ENCODE results near the gene SLAMF1. TPM values are rescaled to one million over a fixed set of nuclear protein-coding genes. Genes with fewer than 3 reads are reported as not detected.
A peak's percentile ranks its signal among the peaks of the same experiment; 100 is the strongest.

Gene SLAMF1
- total RNA-seq, 2 experiments from 2014 or later = 41.3 to 42.6 TPM

GRCh38 chr1:160610569-160611242, 36.1 kb downstream of the SLAMF1 start:
- POLR2A ChIA-PET = no interaction called here
- no peaks in the 10 kb centered on the region for H3K9me3 Mint-ChIP-seq
- no peak overlapping the region for H3K4me3 Mint-ChIP-seq
- peaks cover 42% of the 10 kb centered on the region for H3K4me1 Mint-ChIP-seq
- no peaks in the 10 kb centered on the region for H3K27me3 Mint-ChIP-seq
- H3K36me3 Mint-ChIP-seq = peaks cover 31% of the 10 kb centered on the region
- H3K27ac Mint-ChIP-seq = no peak overlapping the region
- ATAC-seq (ENCODE audit: low read depth) (no peak), DNase-seq (no peak)

GRCh38 chr1:160608941-160609340, 37.9 kb downstream of the SLAMF1 start:
- POLR2A ChIA-PET = interaction anchor here (1.0 to 1.4 kb wide), 2 partner anchors 68 to 180 kb away, joined by 3 to 5 read pairs; no protein-coding TSS in a partner anchor
- Mint-ChIP-seq H3K27ac (no peak overlapping the region), H3K27me3 (no peaks in the 10 kb centered on the region), H3K4me3 (no peak overlapping the region), H3K4me1 (peaks cover 35% of the 10 kb centered on the region), H3K9me3 (peaks cover 9% of the 10 kb centered on the region), H3K36me3 (peaks cover 35% of the 10 kb centered on the region)
- ATAC-seq (ENCODE audit: low read depth) = no peak
- no peak for DNase-seq

GRCh38 chr1:160608514-160608913, 38.3 kb downstream of the SLAMF1 start:
- peaks cover 33% of the 10 kb centered on the region for H3K4me1 Mint-ChIP-seq
- H3K27me3 Mint-ChIP-seq = no peaks in the 10 kb centered on the region
- H3K27ac Mint-ChIP-seq = no peak overlapping the region
- POLR2A ChIA-PET = interaction anchor here (0.8 to 1.4 kb wide), 2 partner anchors 62 to 180 kb away, joined by 3 to 5 read pairs; no protein-coding TSS in a partner anchor
- ATAC-seq (ENCODE audit: low read depth) (no peak), DNase-seq (no peak)
- H3K4me3 Mint-ChIP-seq = no peak overlapping the region
- H3K36me3 Mint-ChIP-seq = peaks cover 34% of the 10 kb centered on the region
- H3K9me3 Mint-ChIP-seq = peaks cover 11% of the 10 kb centered on the region

GRCh38 chr1:160608057-160608456, 38.8 kb downstream of the SLAMF1 start:
- Mint-ChIP-seq H3K4me3 (no peak overlapping the region), H3K27me3 (no peaks in the 10 kb centered on the region), H3K4me1 (peaks cover 33% of the 10 kb centered on the region), H3K27ac (no peak overlapping the region), H3K9me3 (peaks cover 13% of the 10 kb centered on the region), H3K36me3 (peaks cover 34% of the 10 kb centered on the region)
- POLR2A ChIA-PET = interaction anchor here (0.8 kb wide), 1 partner anchor 61 kb away, joined by 3 read pairs; no protein-coding TSS in a partner anchor
- no peak for ATAC-seq (ENCODE audit: low read depth)
- no peak for DNase-seq

GRCh38 chr1:160607672-160608032, 39.2 kb downstream of the SLAMF1 start:
- H3K4me1 Mint-ChIP-seq = peaks cover 31% of the 10 kb centered on the region
- H3K4me3 Mint-ChIP-seq = no peak overlapping the region
- H3K27ac Mint-ChIP-seq = peak overlapping the region; percentile 84
- DNase-seq (no peak), ATAC-seq (ENCODE audit: low read depth) (no peak)
- peaks cover 34% of the 10 kb centered on the region for H3K36me3 Mint-ChIP-seq
- H3K27me3 Mint-ChIP-seq = no peaks in the 10 kb centered on the region
- POLR2A ChIA-PET = interaction anchor here (0.8 to 1.8 kb wide), 6 partner anchors 32 to 179 kb away, joined by 3 to 6 read pairs (median 4); no protein-coding TSS in a partner anchor
- H3K9me3 Mint-ChIP-seq = peaks cover 16% of the 10 kb centered on the region

- Mint-ChIP-seq H3K27ac (peak overlapping the region; percentile 84), H3K36me3 (peaks cover 33% of the 10 kb centered on the region), H3K4me1 (peaks cover 31% of the 10 kb centered on the region), H3K9me3 (peaks cover 16% of the 10 kb centered on the region), H3K4me3 (peak overlapping the region; percentile 32), H3K27me3 (no peaks in the 10 kb centered on the region)
- POLR2A ChIA-PET = interaction anchor here (1.0 to 1.8 kb wide), 5 partner anchors 32 to 179 kb away, joined by 4 to 6 read pairs (median 4); no protein-coding TSS in a partner anchor
- ATAC-seq (ENCODE audit: low read depth) (peak; percentile 97), DNase-seq (no peak)
These were observed 39.7 kb downstream of the SLAMF1 start for GRCh38 chr1:160607011-160607671.

- Mint-ChIP-seq H3K36me3 (peaks cover 36% of the 10 kb centered on the region), H3K9me3 (peaks cover 16% of the 10 kb centered on the region), H3K4me1 (peaks cover 31% of the 10 kb centered on the region), H3K4me3 (peak overlapping the region; percentile 32), H3K27ac (peak overlapping the region; percentile 84), H3K27me3 (no peaks in the 10 kb centered on the region)
- DNase-seq (no peak), ATAC-seq (ENCODE audit: low read depth) (peak; percentile 15)
- POLR2A ChIA-PET = interaction anchor here (1.0 to 1.8 kb wide), 5 partner anchors 31 to 178 kb away, joined by 4 to 6 read pairs (median 4); no protein-coding TSS in a partner anchor
These were observed 40.2 kb downstream of the SLAMF1 start for GRCh38 chr1:160606611-160607010.

GRCh38 chr1:160605792-160606479, 40.9 kb downstream of the SLAMF1 start:
- Mint-ChIP-seq H3K27me3 (no peaks in the 10 kb centered on the region), H3K27ac (peak overlapping the region; percentile 84), H3K9me3 (peaks cover 20% of the 10 kb centered on the region), H3K36me3 (peaks cover 38% of the 10 kb centered on the region), H3K4me1 (peaks cover 28% of the 10 kb centered on the region), H3K4me3 (no peak overlapping the region)
- POLR2A ChIA-PET = interaction anchor here (1.0 to 1.8 kb wide), 3 partner anchors 37 to 177 kb away, joined by 3 to 6 read pairs (median 4); no protein-coding TSS in a partner anchor
- DNase-seq (no peak), ATAC-seq (ENCODE audit: low read depth) (no peak)

- H3K27me3 Mint-ChIP-seq = no peaks in the 10 kb centered on the region
- H3K4me1 Mint-ChIP-seq = peaks cover 23% of the 10 kb centered on the region
- no peak for DNase-seq
- H3K9me3 Mint-ChIP-seq = peaks cover 24% of the 10 kb centered on the region
- H3K4me3 Mint-ChIP-seq = no peak overlapping the region
- POLR2A ChIA-PET = interaction anchor here (1.0 kb wide), 1 partner anchor 37 kb away, joined by 3 read pairs; no protein-coding TSS in a partner anchor
- ATAC-seq (ENCODE audit: low read depth) = no peak
- H3K27ac Mint-ChIP-seq = peak overlapping the region; percentile 13
- H3K36me3 Mint-ChIP-seq = peaks cover 33% of the 10 kb centered on the region
These were observed 41.6 kb downstream of the SLAMF1 start for GRCh38 chr1:160605205-160605604.

- Mint-ChIP-seq H3K36me3 (peaks cover 35% of the 10 kb centered on the region), H3K27ac (no peak overlapping the region), H3K4me1 (peaks cover 2% of the 10 kb centered on the region), H3K27me3 (no peaks in the 10 kb centered on the region), H3K4me3 (no peak overlapping the region), H3K9me3 (peaks cover 29% of the 10 kb centered on the region)
- no peak for DNase-seq
- ATAC-seq (ENCODE audit: low read depth) = no peak
- POLR2A ChIA-PET = interaction anchor here (1.4 kb wide), 1 partner anchor 19 kb away, joined by 4 read pairs; the partner anchor contains the start of gene CD84
These were observed 49.1 kb downstream of the SLAMF1 start for GRCh38 chr1:160597705-160598104.

GRCh38 chr1:160597051-160597450, 49.8 kb downstream of the SLAMF1 start:
- peaks cover 36% of the 10 kb centered on the region for H3K36me3 Mint-ChIP-seq
- POLR2A ChIA-PET = no interaction called here
- no peak for ATAC-seq (ENCODE audit: low read depth)
- peaks cover 4% of the 10 kb centered on the region for H3K4me1 Mint-ChIP-seq
- peaks cover 32% of the 10 kb centered on the region for H3K9me3 Mint-ChIP-seq
- H3K27ac Mint-ChIP-seq = no peak overlapping the region
- no peaks in the 10 kb centered on the region for H3K27me3 Mint-ChIP-seq
- H3K4me3 Mint-ChIP-seq = no peak overlapping the region
- no peak for DNase-seq

GRCh38 chr1:160590488-160590887, 56.4 kb downstream of the SLAMF1 start:
- Mint-ChIP-seq H3K4me3 (no peak overlapping the region), H3K4me1 (peaks cover 7% of the 10 kb centered on the region)
- ATAC-seq (ENCODE audit: low read depth) = no peak

GRCh38 chr1:160588468-160588867, 58.4 kb downstream of the SLAMF1 start:
- DNase-seq (no peak), ATAC-seq (ENCODE audit: low read depth) (no peak)
- peaks cover 21% of the 10 kb centered on the region for H3K36me3 Mint-ChIP-seq
- H3K27ac Mint-ChIP-seq = no peak overlapping the region
- H3K4me3 Mint-ChIP-seq = no peak overlapping the region
- H3K9me3 Mint-ChIP-seq = peaks cover 16% of the 10 kb centered on the region
- no peaks in the 10 kb centered on the region for H3K27me3 Mint-ChIP-seq
- POLR2A ChIA-PET = no interaction called here
- H3K4me1 Mint-ChIP-seq = peaks cover 12% of the 10 kb centered on the region

More at GRCh38 chr1:160590488-160590887, 56.4 kb downstream of the SLAMF1 start:
- Mint-ChIP-seq H3K27ac (no peak overlapping the region), H3K27me3 (no peaks in the 10 kb centered on the region), H3K36me3 (peaks cover 26% of the 10 kb centered on the region), H3K9me3 (peaks cover 23% of the 10 kb centered on the region)
- DNase-seq = no peak
- POLR2A ChIA-PET = no interaction called here

Data from activated naive CD8-positive, alpha-beta T cell treated with anti-CD3 and anti-CD28 coated beads, Interleukin-2, amount 10 ng/mL, durations not matched to agents 7 days and 5 days (primary cell).